ENCODE data around the gene KIAA1191.

- TF ChIP-seq CTCF (IDR thresholded peaks at IDR 0.05): no peak
- no peak for TF ChIP-seq EP300 (IDR thresholded peaks at IDR 0.05)
- TF ChIP-seq POLR2AphosphoS5 (IDR thresholded peaks at IDR 0.05): no peak
- no peak for TF ChIP-seq POLR2A (IDR thresholded peaks at IDR 0.05)
These were observed 46.1 kb upstream of the KIAA1191 start for GRCh38 chr5:176407456-176408251.

Measured in suprapubic skin (tissue), 4 donors.